BJ (cell line): ENCODE results near the gene OCSTAMP. TPM values are rescaled to one million over a fixed set of nuclear protein-coding genes. Genes with fewer than 3 reads are reported as not detected.

Experiments used
- CTCF ChIA-PET: fragments of 350-600 bp; formaldehyde crosslinking; extraction: SDS; loops from one replicate; lab custom pipeline; 2021; ENCODE audit warnings: antibody characterized with exemption, inconsistent platforms; lab: Yijun Ruan, JAX
- POLR2A ChIA-PET: fragments of 300-600 bp; sonication (Branson Sonifier 250); formaldehyde crosslinking; extraction: SDS; loops from one replicate; lab custom pipeline; 2021; ENCODE audit warnings: antibody characterized with exemption; lab: Charles Lee
- DNase-seq: peaks from one replicate; pipeline ENCODE4 v3.0.0-alpha.2; 2011; ENCODE audit warnings: low read depth
- H3K27me3 ChIP-seq: 2 replicates; pipeline ENCODE4 v1.6.0; 2011; ENCODE audit warnings: low read length; ENCODE audit not compliant: control insufficient read depth, insufficient read depth
- H3K36me3 ChIP-seq: 2 replicates; pipeline ENCODE4 v1.5.1; 2011; ENCODE audit warnings: low read length; ENCODE audit not compliant: control insufficient read depth, insufficient read depth
- H3K4me3 ChIP-seq: 2 replicates; pipeline ENCODE4 v1.5.1; 2011; ENCODE audit warnings: low read depth, mild to moderate bottlenecking, control low read depth, low read length
- polyA plus RNA-seq: library from polyadenylated mRNA; depleted of rRNA; stranded (reverse); fragments of >200 nt; gene quantifications from 2 replicates; pipeline ENCODE4 v1.2.3, GENCODE V29; 2011
- TF ChIP-seq, protein P1 (sequence below): IDR thresholded peaks from 2 replicates; pipeline ENCODE4 v1.5.1; 2011; ENCODE audit warnings: low read depth, mild to moderate bottlenecking, control low read depth, inconsistent platforms, low read length, moderate library complexity; ENCODE audit not compliant: insufficient read depth

OCSTAMP gene
- polyA plus RNA-seq, 1 experiment: not detected

DNA sequence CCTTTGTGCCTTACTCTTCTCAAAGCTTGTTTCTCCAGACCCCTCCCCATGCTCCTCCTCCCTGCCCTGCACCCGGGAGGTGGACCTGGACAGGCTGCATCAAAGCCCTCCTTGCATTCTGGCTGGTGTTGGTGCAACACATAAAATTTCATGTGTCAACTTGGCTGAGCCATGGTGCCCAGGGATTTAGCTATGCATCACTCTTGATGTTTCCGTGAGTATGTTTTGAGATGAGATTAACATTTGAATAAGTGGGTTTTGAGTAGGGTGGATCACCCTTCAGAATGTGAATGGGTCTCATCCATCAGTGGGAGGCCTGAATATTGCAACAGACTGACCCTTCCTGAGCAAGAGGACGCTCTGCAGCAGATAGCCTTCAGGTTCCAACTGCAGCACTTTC lies 4.4 kb upstream of the OCSTAMP start:
- no peak overlapping the region for H3K4me3 ChIP-seq
- TF ChIP-seq, protein P1, sequence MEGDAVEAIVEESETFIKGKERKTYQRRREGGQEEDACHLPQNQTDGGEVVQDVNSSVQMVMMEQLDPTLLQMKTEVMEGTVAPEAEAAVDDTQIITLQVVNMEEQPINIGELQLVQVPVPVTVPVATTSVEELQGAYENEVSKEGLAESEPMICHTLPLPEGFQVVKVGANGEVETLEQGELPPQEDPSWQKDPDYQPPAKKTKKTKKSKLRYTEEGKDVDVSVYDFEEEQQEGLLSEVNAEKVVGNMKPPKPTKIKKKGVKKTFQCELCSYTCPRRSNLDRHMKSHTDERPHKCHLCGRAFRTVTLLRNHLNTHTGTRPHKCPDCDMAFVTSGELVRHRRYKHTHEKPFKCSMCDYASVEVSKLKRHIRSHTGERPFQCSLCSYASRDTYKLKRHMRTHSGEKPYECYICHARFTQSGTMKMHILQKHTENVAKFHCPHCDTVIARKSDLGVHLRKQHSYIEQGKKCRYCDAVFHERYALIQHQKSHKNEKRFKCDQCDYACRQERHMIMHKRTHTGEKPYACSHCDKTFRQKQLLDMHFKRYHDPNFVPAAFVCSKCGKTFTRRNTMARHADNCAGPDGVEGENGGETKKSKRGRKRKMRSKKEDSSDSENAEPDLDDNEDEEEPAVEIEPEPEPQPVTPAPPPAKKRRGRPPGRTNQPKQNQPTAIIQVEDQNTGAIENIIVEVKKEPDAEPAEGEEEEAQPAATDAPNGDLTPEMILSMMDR: no peak
- no peaks in the 10 kb centered on the region for H3K36me3 ChIP-seq
- CTCF ChIA-PET: no interaction called here
- no peak for DNase-seq
- POLR2A ChIA-PET: no interaction called here
- no peaks in the 10 kb centered on the region; the same call in 1 of the 2 replicates for H3K27me3 ChIP-seq

DNA sequence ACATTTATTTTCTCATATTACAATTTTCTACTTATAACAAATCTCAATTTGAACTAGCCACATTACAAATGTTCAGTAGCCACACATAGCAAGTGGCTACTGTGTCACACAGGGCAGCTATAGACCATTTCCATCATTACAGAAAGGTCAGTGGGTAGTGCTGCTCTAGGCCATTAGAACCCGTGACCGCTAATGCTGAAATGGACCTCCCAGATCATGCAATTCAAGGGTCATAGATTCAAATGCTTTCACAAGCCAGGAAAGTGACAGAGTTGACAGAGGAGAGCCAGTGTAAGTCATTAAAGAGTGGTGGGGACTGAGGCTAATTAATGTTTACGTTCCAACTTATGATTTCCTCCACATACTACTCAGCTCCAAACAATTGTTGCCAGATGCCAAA lies 3.5 kb upstream of the OCSTAMP start:
- ChIA-PET POLR2A (no interaction called here), CTCF (interaction anchor here (6.3 kb wide), 1 partner anchor 8 kb away, joined by 33 read pairs; no protein-coding TSS in a partner anchor)
- H3K27me3 ChIP-seq: no peaks in the 10 kb centered on the region; the same call in 1 of the 2 replicates
- H3K36me3 ChIP-seq: no peaks in the 10 kb centered on the region
- TF ChIP-seq, protein P1: no peak
- no peak for DNase-seq
- H3K4me3 ChIP-seq: no peak overlapping the region

DNA sequence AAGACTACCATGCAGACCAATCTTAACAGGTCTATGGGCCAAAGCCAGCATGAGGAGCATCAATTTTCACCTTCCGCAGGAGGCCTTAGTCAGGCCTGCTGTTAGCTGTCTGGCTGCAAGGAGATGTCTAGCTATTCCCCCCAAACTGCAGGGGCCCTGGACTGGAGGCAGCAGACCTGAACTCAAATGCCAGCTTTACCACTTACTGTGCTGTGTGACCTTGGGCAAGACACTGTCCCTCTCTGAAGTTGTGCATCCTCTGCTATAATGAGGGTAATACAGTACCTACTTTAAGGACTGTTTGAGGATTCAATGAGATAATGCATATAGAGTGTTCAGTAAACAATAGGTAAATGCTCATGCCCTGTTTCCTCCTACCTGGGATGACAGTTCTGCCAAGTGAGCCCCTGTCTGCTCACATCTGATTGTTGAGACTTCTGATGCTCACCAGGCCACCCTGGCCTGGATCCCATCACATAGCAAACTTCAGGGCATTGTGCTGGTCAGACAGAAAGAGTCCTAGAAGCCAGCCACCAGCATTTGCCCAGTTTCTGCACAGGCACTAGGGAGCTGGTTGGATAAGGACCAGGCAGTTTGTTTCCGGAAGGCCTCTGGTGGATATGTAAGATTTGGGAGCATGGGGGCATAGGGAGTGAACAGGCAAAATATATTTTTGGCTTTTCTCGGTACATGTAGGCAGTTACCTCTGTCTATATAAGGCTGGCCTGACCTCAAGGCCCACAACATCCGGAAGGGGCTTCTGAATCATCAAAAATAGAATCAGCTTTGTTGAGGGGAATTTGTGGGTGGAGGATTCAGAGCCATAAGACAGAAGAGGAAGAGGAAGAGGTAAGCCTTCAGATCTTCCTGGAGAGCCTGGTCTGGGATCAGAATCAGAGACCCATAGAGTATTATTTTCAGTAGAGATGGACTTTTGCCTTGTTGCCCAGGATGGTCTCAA lies 2.3 kb upstream of the OCSTAMP start:
- Histone ChIP-seq H3K27me3 (no peaks in the 10 kb centered on the region; the same call in 1 of the 2 replicates), H3K4me3 (no peak overlapping the region), H3K36me3 (no peaks in the 10 kb centered on the region)
- no peak for DNase-seq
- CTCF ChIA-PET: interaction anchor here (6.3 kb wide), 1 partner anchor 9 kb away, joined by 33 read pairs; no protein-coding TSS in a partner anchor
- TF ChIP-seq, protein P1: no peak
- POLR2A ChIA-PET: no interaction called here

DNA sequence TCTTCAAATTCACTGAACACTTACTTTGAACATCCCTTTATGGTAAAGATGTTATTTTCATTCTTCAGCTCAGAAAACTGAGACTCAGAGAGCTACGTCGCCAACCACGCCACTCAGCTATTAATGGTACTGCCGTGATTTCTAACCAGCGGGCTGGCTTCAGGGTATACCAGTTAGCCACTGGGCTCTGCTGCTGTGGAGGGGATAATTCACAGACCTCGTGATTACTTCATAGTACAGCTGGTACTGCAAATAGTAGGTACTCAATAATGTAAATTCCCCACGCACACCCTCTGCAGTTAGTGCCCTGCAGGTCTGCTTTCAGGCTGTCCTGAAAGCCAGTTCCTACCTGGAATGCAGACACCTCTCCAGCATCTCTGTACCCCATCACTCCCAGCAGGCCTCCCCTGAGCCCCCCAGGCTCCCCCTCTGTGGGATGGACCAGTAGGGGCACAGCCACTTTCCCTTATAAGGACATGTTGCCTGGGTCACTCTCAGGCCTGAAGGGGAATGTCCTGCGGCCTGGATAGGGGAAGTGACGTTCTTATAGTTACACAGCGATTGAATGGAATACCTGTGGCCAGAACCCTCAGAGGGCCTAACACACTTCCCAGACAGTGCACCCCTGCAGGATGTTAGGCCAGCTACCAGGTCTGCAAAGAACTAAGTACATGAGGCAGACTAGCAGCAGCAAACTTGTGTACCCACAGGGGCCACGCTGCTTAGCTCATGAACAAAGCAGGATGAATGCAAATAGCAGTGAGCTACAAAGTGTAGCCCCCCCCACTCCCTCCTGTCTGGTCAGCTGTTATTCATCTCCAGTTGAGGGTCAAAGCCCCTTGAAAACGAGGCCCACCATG lies 1.3 kb upstream of the OCSTAMP start:
- H3K36me3 ChIP-seq: no peaks in the 10 kb centered on the region
- ChIA-PET CTCF (interaction anchor here (6.3 kb wide), 1 partner anchor 10 kb away, joined by 33 read pairs; no protein-coding TSS in a partner anchor), POLR2A (no interaction called here)
- no peak for DNase-seq
- H3K4me3 ChIP-seq: no peak overlapping the region
- TF ChIP-seq, protein P1: no peak
- no peaks in the 10 kb centered on the region; the same call in 1 of the 2 replicates for H3K27me3 ChIP-seq
